ENCODE results near the gene QKI.

DNA sequence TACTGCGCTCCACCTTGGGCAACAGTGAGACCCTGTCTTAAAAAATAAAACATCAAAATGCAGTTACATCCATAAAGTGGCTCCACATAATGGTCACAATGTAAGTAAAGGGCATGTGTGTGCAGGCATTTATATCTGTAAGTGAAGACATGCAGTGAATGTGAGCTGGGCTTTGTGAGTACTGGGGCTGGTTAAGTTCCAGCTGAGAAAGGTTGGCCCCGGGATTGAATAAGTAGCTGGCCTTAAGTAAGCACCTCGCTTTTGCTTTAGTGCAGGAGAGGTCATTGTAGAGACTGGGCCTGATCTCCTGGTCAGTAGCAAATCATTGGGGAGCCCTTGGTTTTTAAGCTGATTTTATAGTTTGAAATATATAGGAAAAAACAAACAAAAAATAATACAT is 8.0 kb downstream of the QKI start:
- TF ChIP-seq POLR2AphosphoS5 (IDR thresholded peaks at IDR 0.05) (no peak), CTCF (IDR thresholded peaks at IDR 0.05) (no peak), POLR2A (IDR thresholded peaks at IDR 0.05) (no peak)

All from breast epithelium (tissue), 3 donors.